ENCODE data around the gene RIPOR3. TPM values are rescaled to one million over a fixed set of nuclear protein-coding genes. Genes with fewer than 3 reads are reported as not detected.
"Not testable (repeated sequence)": the region's sequence is repeated elsewhere in the genome, so short reads cannot be mapped to it uniquely, and the experiment has no call there.

RIPOR3 gene
- total RNA-seq, 2 experiments from 2014 or later = not detected

DNA sequence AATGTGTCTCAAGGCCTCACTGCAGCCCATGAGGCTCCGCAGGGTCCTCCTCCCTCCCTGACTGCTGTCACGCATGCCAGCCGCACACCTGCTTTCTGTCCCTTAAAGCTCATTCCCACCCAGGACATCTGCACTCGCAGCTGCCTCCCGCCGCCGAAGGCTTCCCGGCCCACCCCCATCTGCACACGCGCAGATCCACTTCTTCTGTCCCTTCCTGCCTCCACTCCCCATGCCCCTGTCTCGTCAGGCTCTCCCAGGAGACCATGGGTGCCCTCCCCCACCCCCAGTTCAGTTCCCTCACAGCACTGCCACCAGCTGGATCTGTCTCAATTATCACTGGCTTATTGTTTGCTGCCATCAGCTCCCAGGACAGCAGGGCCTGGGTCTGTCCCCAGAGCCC lies 63.0 kb downstream of the RIPOR3 start:
- Mint-ChIP-seq H3K27me3 (ENCODE audit: low read depth) (no peaks in the 10 kb centered on the region), H3K4me3 (no peak overlapping the region), H3K4me1 (ENCODE audit: low read depth) (no peaks in the 10 kb centered on the region), H3K9me3 (no peaks in the 10 kb centered on the region), H3K36me3 (ENCODE audit: low read depth) (no peaks in the 10 kb centered on the region), H3K27ac (no peak overlapping the region)
- intact Hi-C loops (cut with micrococcal nuclease) = no loop called here
- CTCF ChIA-PET = interaction anchor here (0.6 to 1.2 kb wide), 2 partner anchors 25 to 121 kb away, joined by 3 to 7 read pairs; no protein-coding TSS in a partner anchor
- DNase-seq = no peak

DNA sequence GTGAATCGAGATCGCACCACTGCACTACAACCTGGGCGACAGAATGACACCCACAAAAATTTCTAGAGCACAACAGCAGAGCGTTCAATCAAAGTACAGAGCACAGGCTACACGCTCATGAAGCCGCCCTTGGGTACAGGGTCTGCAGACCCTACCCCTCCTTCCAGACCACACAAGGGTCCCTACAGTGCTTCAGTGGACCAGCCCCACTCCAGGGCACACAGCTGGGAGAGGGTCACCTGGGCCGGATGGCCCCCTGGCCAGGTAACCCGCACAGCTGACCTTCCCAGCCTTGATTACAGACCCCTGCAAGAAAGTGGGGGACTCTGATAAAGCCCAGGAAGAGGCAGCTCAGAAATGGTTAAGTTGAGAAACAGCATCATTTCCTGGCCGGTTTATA lies 63.6 kb downstream of the RIPOR3 start:
- no peaks in the 10 kb centered on the region for H3K36me3 Mint-ChIP-seq (ENCODE audit: low read depth)
- H3K27me3 Mint-ChIP-seq (ENCODE audit: low read depth) = no peaks in the 10 kb centered on the region
- intact Hi-C loops (cut with micrococcal nuclease) = no loop called here
- no peaks in the 10 kb centered on the region for H3K4me1 Mint-ChIP-seq (ENCODE audit: low read depth)
- H3K4me3 Mint-ChIP-seq = no peak overlapping the region
- no peak for DNase-seq
- CTCF ChIA-PET = no interaction called here
- no peak overlapping the region for H3K27ac Mint-ChIP-seq
- no peaks in the 10 kb centered on the region for H3K9me3 Mint-ChIP-seq

DNA sequence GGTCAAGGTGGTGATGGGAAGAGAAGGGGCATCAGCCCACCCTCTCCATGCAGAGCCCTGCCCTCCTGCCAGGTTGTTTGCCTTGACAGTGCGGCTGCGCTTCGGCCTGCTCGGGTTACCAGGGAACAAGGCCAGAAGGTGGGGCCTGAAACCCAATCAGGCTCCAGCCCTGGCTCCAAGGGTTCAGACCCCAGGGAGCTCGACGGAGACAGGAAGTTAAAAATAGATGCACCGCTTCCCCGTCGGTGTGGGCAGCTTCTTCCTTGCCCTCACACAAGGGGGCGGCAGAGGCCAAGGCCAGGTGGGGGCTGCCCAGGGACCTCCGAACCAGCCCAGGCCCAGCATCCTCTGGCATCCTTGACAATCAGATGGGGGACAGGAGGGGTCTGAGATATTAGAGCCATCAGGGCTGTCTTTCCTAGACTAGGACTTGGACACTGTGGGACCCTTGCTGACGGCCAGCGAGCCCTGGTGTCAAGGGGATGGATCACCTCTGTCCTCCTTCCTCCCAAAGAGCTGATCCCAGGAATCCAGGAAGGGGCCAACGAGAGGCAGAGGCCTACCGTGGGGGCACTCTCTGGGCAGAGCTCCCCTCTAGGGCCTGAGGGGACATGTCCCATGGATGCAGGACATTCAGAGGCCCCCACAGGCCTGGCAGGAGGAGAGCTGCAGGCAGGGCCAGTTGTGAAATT lies 65.2 kb downstream of the RIPOR3 start:
- intact Hi-C loops (cut with micrococcal nuclease) = loop anchor here (1.0 kb wide), 1 partner anchor 123 kb away; no protein-coding TSS in a partner anchor
- Mint-ChIP-seq H3K4me3 (no peak overlapping the region), H3K27ac (no peak overlapping the region), H3K27me3 (ENCODE audit: low read depth) (no peaks in the 10 kb centered on the region), H3K4me1 (ENCODE audit: low read depth) (no peaks in the 10 kb centered on the region), H3K9me3 (peaks cover 6% of the 10 kb centered on the region), H3K36me3 (ENCODE audit: low read depth) (no peaks in the 10 kb centered on the region)
- DNase-seq = peak; percentile 37
- CTCF ChIA-PET = interaction anchor here (0.6 to 4.3 kb wide), 6 partner anchors 9 to 153 kb away, joined by 3 to 20 read pairs (median 4); no protein-coding TSS in a partner anchor

DNA sequence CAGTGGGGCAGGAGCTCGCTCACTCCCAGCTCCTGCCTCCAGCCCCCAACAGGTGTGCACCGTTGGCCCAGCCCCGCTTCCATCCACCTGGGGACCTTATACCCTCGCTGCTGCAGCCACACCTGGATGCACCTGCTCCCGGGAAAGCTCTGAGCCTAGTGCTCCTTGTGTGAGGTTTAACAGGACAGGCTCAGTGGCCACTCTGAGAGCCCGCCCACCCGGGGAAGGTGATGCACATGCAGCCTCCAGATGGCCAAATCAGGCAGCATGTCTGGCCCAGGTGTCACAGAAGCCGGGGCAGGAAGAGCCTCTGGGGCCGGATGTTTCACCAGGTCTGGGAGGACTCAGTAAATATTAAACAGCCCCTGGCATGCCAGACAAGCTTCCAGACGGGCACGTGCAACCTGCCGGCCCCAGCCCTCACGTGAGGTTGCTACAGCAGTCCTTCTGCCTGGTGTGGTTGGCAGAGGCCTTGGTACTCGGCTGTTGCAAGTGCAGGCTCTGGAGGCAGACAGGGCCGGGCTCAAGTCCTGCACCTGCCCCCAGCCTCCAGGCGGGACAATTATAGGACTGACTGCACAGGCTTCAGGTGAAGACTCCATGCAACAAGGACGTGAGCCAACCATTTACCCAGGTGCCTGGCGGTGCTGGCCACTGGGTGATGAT lies 66.9 kb downstream of the RIPOR3 start:
- no peak overlapping the region for H3K4me3 Mint-ChIP-seq
- DNase-seq = no peak

GRCh38 chr20:50621068-50621665 lies 70.2 kb downstream of the RIPOR3 start:
- Mint-ChIP-seq H3K4me1 (ENCODE audit: low read depth) (no peaks in the 10 kb centered on the region), H3K27me3 (ENCODE audit: low read depth) (no peaks in the 10 kb centered on the region), H3K27ac (no peak overlapping the region), H3K9me3 (peaks cover 12% of the 10 kb centered on the region), H3K4me3 (no peak overlapping the region), H3K36me3 (ENCODE audit: low read depth) (no peaks in the 10 kb centered on the region)
- CTCF ChIA-PET = no interaction called here
- intact Hi-C loops (cut with micrococcal nuclease) = no loop called here
- no peak for DNase-seq

More for the DNA sequence above, 66.9 kb downstream of the RIPOR3 start:
- CTCF ChIA-PET = interaction anchor here (1.3 to 4.3 kb wide), 3 partner anchors 11 to 125 kb away, joined by 3 to 20 read pairs (median 5); no protein-coding TSS in a partner anchor
- Mint-ChIP-seq H3K36me3 (ENCODE audit: low read depth) (no peaks in the 10 kb centered on the region), H3K27me3 (ENCODE audit: low read depth) (no peaks in the 10 kb centered on the region), H3K4me1 (ENCODE audit: low read depth) (no peaks in the 10 kb centered on the region), H3K9me3 (peaks cover 12% of the 10 kb centered on the region), H3K27ac (no peak overlapping the region)
- intact Hi-C loops (cut with micrococcal nuclease) = no loop called here

DNA sequence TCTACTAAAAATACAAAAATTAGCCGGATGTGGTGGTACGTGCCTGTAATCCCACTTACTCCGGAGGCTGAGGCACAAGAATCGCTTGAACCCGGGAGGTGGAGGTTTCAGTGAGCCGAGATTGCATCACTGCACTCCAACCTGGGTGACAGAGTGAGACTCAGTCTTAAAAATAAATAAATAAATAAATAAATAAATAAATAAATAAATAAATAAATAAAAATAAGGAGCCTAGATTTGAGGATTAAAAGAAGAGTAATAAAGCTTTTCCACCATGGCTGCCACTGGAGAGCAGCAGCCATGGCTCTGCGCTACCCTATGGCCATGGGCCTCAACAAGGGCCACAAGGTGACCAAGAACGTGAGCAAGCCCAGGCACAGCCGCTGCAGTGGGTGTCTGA lies 70.9 kb downstream of the RIPOR3 start:
- H3K27ac Mint-ChIP-seq; H3K4me1 Mint-ChIP-seq (ENCODE audit: low read depth); H3K4me3 Mint-ChIP-seq; CTCF ChIA-PET; intact Hi-C loops (cut with micrococcal nuclease); DNase-seq; H3K27me3 Mint-ChIP-seq (ENCODE audit: low read depth); H3K36me3 Mint-ChIP-seq (ENCODE audit: low read depth): not testable (repeated sequence)
- peaks cover 12% of the 10 kb centered on the region for H3K9me3 Mint-ChIP-seq

GRCh38 chr20:50618537-50618936 lies 72.8 kb downstream of the RIPOR3 start:
- DNase-seq = no peak
- H3K4me1 Mint-ChIP-seq (ENCODE audit: low read depth) = no peaks in the 10 kb centered on the region
- peaks cover 12% of the 10 kb centered on the region for H3K9me3 Mint-ChIP-seq
- H3K27ac Mint-ChIP-seq = no peak overlapping the region
- H3K36me3 Mint-ChIP-seq (ENCODE audit: low read depth) = no peaks in the 10 kb centered on the region
- H3K4me3 Mint-ChIP-seq = no peak overlapping the region
- CTCF ChIA-PET = interaction anchor here (0.7 kb wide), 1 partner anchor 42 kb away, joined by 4 read pairs; no protein-coding TSS in a partner anchor
- intact Hi-C loops (cut with micrococcal nuclease) = no loop called here
- no peaks in the 10 kb centered on the region for H3K27me3 Mint-ChIP-seq (ENCODE audit: low read depth)

DNA sequence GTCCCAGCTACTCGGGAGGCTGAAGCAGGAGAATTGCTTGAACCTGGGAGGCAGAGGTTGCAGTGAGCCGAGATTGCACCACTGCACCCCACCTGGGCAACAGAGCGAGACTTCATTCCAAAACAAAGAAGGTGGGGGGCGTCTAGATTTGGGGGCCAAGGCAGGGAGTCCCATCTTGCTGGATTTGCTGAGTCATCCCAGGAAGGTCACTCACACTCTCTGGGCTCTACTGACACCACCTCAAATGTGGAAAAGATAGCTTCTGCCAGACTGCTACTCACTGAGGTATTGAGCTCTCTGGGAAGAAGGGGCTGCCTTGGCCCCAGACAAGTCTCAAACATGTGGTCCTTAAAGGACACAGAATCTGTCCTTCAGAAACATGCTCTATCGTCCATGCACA lies 74.3 kb downstream of the RIPOR3 start:
- Mint-ChIP-seq H3K9me3 (peaks cover 12% of the 10 kb centered on the region), H3K36me3 (ENCODE audit: low read depth) (no peaks in the 10 kb centered on the region), H3K4me3 (no peak overlapping the region), H3K4me1 (ENCODE audit: low read depth) (no peaks in the 10 kb centered on the region), H3K27ac (no peak overlapping the region), H3K27me3 (ENCODE audit: low read depth) (no peaks in the 10 kb centered on the region)
- no peak for DNase-seq
- CTCF ChIA-PET = interaction anchor here (0.7 kb wide), 1 partner anchor 172 kb away, joined by 3 read pairs; no protein-coding TSS in a partner anchor
- intact Hi-C loops (cut with micrococcal nuclease) = no loop called here

DNA sequence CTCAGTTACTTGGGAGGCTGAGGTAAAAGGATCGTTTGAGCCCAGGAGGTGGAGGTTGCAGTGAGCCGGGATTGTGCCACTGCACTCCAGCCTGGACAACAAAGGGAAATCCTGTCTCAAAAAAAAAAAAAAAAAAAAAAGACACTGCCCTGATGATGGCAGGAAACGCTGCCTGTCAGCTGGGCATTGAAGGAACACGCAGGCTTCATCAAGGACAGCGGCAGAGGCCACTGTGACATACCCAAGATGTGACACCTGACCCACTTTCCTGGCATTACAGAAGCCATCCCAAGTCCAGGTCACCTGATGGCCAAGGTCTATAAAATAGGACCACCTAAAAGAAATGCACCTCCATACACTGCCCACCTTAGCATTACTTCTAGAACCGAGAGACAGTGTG lies 75.9 kb downstream of the RIPOR3 start:
- Mint-ChIP-seq H3K9me3 (no peaks in the 10 kb centered on the region), H3K27ac (no peak overlapping the region), H3K27me3 (ENCODE audit: low read depth) (no peaks in the 10 kb centered on the region), H3K4me3 (no peak overlapping the region), H3K4me1 (ENCODE audit: low read depth) (no peaks in the 10 kb centered on the region), H3K36me3 (ENCODE audit: low read depth) (no peaks in the 10 kb centered on the region)
- intact Hi-C loops (cut with micrococcal nuclease) = no loop called here
- CTCF ChIA-PET = no interaction called here
- no peak for DNase-seq

DNA sequence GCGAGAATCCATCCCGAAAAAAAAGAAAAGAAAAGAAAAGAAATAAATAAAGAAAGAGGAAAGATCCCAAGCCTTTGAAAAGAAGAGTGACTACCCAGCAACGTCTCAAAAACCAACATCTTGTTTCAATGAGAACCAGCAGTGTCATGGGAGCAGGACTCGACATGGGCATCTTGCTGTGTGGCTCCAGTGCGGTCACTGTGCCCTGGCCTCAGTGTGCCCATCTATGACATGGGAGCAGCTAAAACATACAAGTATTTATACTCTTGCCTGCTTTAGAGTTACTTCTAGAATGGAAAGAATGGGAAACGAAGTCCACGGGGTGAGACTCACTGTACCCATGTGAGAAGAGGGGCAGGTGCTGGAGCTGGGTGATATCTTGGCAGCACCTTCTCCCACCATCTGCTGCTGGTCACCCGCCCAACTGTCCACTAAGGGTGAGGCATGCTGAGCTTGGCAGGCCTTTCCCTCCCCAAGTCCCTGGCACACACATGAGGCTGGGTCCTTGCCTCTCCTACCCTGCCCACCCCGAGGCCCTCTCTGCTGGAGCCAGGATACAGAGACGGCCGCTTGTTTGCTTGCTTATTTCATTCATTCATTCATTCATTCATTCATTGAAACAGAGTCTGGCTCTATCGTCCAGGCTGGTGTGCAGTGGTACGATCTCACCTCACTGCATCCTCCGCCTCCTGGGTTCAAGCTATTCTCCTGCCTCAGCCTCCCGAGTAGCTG lies 77.7 kb downstream of the RIPOR3 start:
- H3K36me3 Mint-ChIP-seq (ENCODE audit: low read depth) = no peaks in the 10 kb centered on the region
- H3K27ac Mint-ChIP-seq = no peak overlapping the region
- DNase-seq = no peak
- intact Hi-C loops (cut with micrococcal nuclease) = no loop called here
- H3K9me3 Mint-ChIP-seq = no peaks in the 10 kb centered on the region
- no peaks in the 10 kb centered on the region for H3K27me3 Mint-ChIP-seq (ENCODE audit: low read depth)
- CTCF ChIA-PET = interaction anchor here (1.0 to 1.7 kb wide), 3 partner anchors 22 to 136 kb away, joined by 3 to 5 read pairs (median 4); no protein-coding TSS in a partner anchor
- H3K4me3 Mint-ChIP-seq = no peak overlapping the region
- H3K4me1 Mint-ChIP-seq (ENCODE audit: low read depth) = no peaks in the 10 kb centered on the region

DNA sequence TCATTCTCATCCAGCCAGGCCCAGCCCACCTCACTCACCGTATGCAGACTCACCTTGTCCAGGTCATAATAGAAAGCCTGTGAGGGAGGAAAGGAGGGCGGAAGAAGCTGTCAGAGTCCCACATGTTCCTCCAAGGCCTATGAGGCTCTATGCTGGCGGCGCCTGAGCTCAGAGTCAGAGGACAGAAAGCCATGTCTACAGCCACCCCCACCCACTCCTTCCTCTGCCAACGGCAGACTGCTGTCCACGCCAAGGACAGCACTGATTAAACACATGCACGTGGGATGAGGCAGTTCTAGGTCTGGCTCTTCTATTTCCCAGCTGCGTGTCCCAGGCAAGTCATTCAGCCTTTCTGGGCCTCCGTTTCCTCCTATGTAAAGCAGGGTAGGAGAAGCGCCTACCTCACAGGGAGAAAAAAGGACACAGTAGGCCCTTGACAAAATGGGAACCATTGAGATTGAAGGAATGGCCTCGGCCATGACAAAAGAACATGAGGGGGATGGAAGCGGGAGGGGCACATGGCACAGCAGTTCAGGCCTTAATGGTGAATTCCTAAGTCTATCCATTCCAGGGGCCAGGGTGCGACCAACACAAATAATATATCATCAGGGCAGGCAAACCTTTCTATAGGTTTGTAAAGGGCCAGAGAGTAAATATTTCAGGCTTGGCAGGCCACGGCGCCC lies 80.1 kb downstream of the RIPOR3 start:
- CTCF ChIA-PET = interaction anchor here (1.1 kb wide), 1 partner anchor 25 kb away, joined by 4 read pairs; no protein-coding TSS in a partner anchor
- Mint-ChIP-seq H3K27ac (no peak overlapping the region), H3K36me3 (ENCODE audit: low read depth) (no peaks in the 10 kb centered on the region), H3K27me3 (ENCODE audit: low read depth) (no peaks in the 10 kb centered on the region), H3K4me3 (no peak overlapping the region), H3K4me1 (ENCODE audit: low read depth) (no peaks in the 10 kb centered on the region), H3K9me3 (no peaks in the 10 kb centered on the region)
- intact Hi-C loops (cut with micrococcal nuclease) = no loop called here
- no peak for DNase-seq

Data from activated naive CD4-positive, alpha-beta T cell treated with anti-CD3 and anti-CD28 coated beads for 36 hours (primary cell).